ENCODE data around the gene FEM1B.

DNA sequence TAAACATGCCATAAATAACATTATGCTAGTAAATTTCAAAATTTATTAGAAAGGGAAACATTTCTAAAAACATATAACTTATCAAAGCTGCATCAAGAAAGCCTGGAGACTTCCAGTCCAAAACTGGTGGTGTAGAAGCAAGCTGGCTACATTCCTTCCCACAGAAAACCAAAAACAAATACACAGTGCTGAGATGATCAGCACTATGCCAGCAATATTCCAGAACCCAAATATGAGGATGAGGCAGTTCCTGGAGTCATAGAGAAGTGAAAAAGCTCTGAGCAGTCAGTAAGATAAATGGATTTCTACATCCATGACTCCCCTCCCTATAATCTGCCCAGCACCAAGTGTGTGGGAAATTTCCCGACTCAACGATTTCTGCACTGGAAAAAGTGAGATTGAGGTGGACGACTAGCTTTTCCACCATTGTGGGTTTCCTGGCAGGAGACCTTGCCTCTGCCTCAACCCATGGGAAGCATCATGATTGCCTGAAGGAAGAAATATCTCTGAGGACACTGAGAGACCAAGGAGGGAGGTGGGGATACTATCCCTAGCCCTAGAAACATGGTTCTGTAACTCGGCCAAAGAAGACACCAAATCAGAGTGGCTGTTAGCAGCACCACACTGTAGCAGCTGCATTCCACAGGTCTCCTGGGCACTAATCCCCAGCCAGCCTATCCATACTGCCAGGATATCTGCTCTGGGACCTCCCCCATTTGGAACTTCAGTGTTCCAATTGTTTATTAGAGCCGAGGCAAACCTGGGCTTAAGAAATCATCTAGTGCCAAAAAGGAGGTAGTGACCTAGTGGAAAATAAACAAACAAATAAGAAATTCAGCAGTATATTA lies 36.2 kb upstream of the FEM1B start:
- no peak for TF ChIP-seq EP300 (IDR thresholded peaks at IDR 0.05; ENCODE audit: low read depth)
- TF ChIP-seq, protein P1, sequence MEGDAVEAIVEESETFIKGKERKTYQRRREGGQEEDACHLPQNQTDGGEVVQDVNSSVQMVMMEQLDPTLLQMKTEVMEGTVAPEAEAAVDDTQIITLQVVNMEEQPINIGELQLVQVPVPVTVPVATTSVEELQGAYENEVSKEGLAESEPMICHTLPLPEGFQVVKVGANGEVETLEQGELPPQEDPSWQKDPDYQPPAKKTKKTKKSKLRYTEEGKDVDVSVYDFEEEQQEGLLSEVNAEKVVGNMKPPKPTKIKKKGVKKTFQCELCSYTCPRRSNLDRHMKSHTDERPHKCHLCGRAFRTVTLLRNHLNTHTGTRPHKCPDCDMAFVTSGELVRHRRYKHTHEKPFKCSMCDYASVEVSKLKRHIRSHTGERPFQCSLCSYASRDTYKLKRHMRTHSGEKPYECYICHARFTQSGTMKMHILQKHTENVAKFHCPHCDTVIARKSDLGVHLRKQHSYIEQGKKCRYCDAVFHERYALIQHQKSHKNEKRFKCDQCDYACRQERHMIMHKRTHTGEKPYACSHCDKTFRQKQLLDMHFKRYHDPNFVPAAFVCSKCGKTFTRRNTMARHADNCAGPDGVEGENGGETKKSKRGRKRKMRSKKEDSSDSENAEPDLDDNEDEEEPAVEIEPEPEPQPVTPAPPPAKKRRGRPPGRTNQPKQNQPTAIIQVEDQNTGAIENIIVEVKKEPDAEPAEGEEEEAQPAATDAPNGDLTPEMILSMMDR (IDR thresholded peaks at IDR 0.05) = no peak
- TF ChIP-seq POLR2A (IDR thresholded peaks at IDR 0.05) = no peak
- TF ChIP-seq POLR2AphosphoS5 (IDR thresholded peaks at IDR 0.05) = no peak
